NCI-H1092 treated with DMSO at 0.1 percent for 48 hours (cell line): Measurements from ENCODE around the gene BHLHE40.

Experiments
- DNase-seq: peaks from one replicate; lab custom pipeline; 2025; lab: John Stamatoyannopoulos, UW

BHLHE40 gene

DNA sequence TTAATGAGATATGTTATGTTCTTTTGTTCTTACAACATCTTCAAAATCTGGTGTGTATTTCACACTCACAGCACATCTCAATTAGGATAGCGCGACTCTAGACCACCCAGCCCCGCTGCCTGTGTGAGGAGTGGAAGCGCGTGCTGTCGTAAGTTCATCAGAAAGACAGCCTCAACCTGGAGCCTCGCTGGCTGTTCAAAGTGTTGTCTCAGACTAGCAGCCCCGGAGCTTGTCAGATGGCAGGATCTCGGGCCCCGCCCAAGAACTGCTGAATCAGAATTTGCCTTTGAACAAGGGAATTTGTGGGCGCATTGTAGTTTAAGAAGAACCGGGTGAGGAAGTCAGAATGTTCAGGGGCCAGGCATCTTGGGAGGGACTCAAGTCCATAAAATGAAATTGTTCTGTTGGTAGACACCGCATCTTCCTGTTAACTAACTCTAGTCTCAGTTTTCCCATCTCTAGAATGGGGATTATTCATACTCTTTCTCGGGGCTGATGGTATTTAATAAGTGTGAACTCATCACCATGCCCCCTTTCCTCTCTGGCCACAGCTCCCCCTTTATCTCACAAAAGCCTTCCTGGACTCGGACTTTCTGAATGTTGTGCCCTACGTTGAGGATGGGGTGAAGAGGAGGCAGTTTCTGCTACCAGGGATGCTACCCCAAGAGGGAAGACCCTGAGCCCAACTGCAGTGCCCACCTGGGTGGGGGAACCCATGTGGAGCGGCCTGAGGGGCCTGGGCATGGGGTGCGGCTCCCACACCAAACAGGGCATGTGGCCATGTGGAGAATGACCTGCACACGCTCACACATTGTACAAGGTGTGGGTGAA is 40.4 kb downstream of the BHLHE40 start:
- DNase-seq = no peak

DNA sequence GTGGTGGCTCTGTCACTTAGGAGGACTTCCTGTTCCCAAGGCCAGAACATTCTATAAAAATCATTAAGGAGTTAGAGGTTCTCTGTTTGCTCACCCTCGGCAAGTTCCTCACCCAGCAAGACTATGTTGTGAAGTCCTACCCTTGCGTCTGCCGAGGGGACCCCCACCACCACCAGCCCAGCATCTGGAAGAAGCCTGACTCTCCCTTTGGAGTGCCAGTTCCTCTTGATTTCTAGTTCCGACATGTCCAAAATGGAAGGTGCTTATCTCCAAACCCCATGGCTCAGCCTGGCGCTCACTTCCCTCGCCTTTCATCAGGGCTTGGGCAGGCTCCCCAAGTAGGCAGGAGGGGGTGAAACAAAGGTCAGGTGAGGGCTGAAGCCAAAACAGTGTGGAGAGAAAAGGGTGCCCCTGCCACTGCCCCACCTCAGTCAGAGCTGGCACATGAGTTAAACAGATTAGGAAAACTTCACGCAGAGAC is 41.0 kb downstream of the BHLHE40 start:
- DNase-seq = no peak

- DNase-seq = no peak
These were observed 42.2 kb downstream of the BHLHE40 start for GRCh38 chr3:5021116-5022092.

DNA sequence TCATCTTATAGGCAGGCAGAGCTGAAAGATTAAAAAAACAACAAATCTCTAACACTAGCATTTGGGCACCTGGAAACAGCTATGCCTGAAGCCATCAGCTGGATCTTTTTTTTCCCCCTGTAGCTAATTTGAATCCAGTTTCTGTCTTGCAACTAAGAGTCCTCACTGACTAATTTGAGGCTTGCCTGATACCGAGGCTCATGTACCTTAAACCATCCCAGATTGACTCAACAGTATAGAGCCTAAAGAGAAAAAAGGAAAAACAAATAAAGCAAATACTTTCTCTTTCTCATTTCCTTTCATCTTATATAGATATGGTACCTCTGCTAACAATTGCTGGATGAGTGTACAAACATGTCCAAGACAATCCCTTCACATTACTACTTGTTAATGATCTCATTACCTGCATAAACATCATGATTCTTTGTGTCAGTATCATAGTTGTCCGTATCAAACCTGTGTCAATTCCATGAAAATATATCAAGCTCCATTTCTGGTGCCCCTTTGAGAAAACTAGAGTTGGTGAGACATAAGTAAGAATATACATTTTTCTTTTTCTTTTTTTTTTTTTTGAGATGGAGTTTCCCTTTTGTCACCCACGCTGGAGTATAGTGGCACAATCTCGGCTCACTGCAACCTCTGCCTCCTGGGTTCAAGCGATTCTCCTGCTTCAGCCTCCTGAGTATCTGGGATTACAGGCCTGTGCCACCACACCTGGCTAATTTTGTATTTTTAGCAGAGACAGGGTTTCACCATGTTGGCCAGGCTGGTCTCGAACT is 43.1 kb downstream of the BHLHE40 start:
- DNase-seq = no peak

DNA sequence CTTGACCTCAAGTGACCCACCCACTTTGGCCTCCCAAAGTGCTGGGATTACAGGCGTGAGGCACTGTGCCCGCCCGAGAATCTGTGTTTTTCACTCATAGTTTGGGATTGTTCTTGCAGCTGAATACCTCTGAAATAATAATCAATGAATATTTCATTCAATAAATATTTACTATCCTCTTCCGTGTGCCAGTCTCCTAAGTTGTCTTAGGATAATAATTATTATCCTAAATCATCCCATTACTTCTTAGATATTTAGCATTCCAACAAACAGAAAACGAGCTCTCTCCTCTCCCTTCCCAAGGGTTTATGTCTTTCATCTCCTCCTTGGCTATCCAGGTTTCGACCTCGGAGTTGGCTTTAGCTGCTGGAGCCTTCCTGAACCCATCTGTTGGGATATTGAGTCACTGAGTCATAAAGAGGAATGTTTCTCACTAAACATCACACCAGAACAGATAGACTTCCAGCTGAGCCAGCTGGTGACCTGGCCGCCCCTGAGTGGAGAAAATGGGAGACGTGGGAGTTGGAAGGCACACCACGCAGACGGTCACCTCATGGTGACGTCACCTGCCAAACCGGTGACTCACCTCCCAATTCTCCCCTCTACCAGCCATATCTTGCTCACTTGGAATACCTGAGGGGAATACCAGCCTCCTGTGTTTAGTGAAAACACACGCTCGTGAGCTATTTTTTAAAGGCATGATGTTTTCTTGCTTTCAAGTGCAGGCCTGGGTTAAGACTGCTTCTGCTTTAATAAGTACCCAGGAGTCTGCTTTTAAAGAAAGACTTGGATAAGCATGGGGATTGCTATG is 43.9 kb downstream of the BHLHE40 start:
- DNase-seq = no peak

DNA sequence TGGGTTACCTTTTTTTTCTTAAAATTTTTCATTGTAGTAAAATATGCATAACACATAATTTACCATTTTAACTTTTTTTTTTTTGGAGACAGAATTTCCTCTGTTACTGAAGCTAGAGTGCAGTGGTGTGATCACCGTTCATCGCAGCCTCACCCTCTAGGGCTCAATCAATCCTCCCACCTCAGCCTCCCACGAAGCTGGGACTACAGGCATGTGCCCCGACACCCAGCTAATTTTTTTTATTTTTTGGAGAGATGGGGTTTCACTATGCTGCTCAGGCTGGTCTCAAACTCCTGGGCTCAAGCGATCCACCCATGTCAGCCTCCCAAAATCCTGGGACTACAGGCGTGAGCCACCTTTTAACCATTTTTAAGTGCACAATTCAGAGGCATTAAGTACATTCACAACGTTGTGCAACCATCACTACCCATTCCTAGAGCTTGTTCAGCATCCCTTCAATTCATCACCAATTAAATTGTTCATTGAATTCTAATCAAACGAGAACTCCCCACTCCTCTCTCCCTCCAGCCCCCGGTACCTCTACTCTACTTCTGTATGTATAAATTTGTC is 44.6 kb downstream of the BHLHE40 start:
- DNase-seq = no peak

DNA sequence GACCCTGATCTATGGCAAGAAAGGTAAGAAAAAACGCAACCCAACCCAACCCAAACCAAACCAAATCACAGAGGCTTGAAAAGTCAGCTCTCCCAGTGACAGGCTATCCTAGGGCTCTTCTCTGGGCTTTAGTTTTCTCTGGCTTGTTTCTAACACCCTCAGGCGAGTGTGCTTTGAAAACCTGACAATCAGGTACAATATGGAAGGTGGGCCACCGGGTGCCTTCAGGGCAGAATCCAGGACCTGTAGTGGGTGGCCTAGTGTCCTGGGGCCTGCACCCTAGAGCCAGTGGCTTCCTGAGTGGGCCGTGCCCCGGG is 46.8 kb downstream of the BHLHE40 start:
- no peak for DNase-seq

DNA sequence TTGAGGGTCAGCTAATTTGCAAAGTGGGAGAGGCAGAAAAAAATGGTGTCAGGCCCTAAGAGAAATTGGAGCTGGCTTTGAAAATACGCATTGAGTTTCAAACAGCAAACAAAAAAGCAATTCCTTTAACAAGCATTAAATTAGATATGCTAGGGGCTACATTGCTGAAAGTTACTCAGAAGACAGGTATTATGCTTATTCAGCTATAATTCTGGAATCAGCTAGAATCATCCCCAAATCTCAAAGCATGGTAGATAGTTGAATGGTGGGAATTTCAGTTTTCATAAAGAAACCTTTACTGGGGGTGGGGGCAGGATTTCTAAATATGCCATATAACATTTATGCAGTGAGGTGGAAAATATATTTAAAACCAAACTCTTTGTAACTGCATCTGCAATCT is 50.5 kb downstream of the BHLHE40 start:
- DNase-seq = no peak

DNA sequence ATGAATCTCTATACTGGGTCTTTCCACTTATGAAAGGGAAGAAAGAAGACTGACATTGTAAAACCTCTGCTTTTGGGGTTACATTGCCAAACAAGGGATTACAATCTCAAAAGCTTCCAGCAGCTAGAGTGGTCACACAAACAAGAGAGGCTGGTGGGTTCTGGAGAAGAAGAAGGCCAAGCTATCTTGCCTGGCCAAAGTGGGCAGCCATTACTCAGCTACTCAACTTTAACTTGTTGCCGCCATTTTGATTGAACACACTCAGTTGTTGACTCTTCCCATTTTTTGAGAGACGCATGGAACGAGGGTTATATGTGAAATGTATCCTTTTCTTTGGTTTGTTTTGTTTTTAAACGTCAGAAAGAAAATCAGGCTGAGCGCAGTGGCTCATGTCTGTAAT is 50.9 kb downstream of the BHLHE40 start:
- no peak for DNase-seq

- no peak for DNase-seq
These were observed 53.6 kb downstream of the BHLHE40 start for GRCh38 chr3:5032844-5033243.
